SIG-M5 (cell line): ENCODE results near the gene COL23A1.

Experiments
- DNase-seq: peaks from one replicate; lab custom pipeline; 2025; lab: John Stamatoyannopoulos, UW

Gene COL23A1

DNA sequence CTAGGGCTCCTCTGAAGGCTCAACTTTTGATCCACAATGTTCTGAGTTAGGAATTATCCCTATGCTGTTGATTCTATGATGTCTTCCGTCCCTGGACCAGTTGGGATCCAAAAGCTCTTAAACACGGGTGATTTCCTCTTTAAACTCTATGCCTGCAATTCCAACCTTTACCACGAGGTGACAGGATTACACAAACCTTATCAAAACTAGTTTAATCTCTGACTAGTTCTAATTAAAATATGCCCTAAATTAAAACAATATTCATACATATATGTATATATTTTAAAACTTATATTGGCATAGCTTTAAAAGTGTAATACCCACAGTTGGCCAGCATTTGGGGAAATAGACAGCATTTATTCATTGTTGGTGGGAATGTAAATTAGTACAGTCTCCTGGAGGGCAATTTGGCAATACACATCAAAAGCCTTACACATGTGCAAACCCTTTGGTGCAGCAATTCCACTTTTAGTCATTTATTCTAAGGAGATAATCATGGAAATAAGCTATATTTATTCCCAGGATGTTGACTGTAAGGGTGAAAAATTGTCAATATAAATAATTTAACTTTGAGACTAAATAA lies 306.0 kb downstream of the COL23A1 start:
- no peak for DNase-seq

DNA sequence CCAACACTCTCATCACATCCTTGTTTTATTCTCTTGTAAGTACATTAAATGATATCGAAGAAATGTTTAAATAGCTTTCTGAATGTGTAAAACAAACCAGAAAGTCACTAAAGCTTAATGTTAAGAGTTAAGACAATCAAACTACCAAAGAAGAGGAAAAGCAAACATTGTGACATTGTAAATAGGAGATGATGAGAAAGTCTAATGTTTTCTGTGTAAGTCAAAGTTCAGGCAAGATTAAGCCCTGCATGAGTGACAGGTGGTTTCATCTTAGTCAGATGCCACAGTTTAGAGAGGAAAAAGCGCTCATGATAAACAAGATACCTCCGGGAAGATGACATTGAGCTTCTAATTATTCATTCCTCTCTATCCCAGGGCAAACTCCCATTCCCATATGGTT lies 306.7 kb downstream of the COL23A1 start:
- no peak for DNase-seq

DNA sequence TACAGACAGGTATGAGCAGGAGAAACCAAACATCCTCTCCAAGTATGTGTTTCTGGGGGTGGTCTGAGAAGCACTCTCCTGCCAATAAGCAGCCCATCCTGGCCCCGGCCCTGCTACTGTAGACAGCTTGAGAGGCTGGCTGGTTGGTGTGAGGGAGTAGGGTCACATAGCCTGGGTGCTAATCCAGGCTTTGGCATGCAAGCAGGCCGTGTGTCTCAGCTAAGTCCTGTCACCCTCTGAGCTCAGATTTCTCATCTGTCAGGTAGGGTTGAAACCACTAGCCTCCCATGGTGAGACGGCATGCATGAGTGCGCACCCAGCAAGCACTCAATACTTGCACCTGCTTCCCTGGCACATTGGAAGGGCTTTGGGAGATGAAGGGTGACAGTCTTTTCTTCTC lies 307.8 kb downstream of the COL23A1 start:
- DNase-seq = no peak

DNA sequence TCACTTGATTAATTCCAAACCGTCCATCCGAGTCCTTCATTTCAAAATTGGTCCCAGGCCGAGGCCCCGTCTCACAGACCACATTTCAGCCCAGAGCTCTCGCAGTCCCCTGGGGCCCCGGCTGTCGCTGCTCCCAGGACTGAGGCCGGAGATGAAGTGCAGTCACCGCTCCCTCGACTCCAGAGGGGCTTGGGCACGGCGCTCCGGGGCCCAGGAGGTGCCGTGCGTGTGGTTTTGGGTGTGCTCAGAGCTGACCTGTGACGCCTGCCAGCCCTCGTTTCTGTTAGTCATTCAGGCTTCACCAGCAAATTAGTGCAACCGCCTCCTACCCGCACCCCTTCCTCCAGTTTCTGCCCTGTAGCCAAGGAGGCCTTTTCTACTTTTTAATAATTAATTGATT lies 308.9 kb downstream of the COL23A1 start:
- DNase-seq = no peak

DNA sequence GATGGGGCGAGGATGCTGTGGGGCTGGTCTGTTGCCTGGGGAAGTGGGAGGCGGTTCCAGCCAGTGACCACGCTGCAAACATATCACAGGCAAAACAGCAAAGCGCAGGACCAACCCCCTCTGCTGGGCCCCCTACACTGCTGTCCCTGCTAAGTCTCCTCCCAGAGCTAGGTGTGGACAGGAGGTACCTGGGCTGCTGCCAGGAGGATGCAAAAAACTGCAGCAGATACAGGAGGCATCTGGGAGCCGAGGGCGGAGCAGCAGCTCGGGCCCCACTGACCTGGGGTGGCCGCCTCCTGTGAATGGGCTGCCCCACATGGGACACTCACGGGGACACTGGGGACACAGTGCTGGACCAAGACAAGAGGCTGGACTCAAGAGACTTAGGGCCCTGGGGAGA lies 309.6 kb downstream of the COL23A1 start:
- no peak for DNase-seq

DNA sequence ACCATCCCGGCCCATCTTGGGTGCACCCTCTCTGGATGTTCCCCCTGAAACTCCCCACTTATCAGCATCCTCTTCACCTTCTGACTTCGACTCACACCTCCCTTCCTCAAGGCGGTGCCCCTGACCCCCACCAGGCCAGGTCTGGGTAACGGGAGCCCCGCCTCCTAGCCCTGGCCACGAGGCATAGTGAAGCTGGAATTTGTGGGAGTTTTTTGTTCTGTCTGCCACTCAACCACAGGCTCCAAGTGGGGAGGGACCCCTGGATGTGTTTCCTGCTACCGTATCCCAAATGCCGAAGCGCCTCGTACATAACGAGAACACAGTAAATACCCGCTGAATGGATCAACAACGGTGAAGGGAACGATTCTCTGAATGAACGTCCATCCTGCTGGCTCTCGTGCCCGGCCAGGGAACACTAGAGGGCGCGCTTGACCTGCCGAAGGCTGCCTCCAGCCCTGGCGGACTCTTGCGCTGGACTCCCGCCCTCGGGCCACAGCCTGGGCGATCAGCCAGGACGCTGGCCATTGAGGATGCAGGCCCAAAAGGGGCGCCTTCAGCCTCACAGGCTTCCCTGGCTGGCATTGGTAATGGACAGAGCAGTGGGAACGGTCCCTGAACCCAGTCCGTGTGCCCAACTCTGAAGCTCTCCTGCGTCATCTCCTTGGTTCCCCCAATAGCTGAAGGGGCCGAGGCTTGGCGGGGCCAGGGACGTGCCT lies 310.3 kb downstream of the COL23A1 start:
- no peak for DNase-seq

DNA sequence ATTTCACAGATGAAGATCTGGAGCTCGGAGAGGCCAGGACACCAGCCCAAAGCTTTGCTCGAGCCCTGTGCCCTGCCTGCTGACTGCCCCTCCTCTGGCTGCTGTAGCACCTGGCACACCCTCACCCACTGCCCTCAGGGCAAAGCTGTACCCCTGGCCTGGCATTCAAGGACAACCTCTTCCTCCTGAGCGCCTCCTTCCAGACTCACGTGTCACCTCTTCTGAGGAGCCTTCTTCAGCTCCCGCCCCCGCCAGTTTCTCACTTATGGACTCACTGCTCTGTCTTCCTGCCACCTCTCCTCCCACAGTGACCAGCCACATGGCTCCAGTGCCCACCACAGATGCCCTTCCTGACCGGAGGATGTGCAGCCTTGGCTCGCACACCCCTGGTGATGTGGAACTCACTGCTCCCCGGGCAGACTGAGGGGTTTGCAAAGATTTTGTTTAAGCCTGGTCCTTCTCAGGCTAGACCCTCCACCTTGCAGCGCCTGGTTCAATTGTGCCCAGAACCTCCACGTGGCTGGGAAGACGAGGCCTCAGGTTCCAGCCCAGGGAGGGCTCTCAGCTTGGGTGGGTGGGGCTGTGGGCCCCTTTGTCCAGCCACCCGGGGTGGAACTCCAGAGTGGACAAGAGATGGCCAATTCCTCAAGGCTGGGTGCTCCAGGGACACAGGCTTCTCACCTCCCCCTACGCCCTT lies 311.0 kb downstream of the COL23A1 start:
- no peak for DNase-seq

DNA sequence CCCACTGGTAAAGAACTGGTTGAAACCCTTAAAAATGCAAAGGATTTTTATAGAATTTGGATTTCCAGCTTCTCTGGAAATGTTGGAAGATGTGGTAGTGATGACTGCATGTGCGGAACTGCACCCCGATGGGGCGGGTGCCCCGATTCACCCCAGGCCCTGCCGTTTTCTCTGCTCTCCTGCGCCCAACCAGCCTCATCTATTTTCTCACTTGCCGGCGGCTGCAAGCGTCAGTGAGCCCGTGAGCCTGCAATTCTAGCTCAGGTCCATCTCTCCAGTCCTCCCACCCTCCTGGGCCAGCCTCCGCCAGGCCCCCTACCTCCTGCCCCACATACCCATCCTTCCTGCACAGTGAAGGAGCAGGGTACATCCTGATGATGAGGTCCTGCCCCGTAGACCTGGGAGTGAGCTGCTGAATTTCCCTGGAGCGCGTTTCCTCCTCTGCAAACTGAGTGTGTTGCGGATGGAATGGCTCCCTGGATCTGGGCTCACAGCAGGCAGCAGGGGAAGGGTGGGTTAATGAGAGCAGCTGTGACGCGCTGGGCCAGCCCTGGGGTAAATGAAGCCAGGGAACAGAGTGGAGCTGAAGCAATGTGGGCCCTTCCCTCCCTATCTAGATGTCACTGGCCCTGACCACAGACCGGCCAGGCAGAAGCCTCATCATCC lies 311.7 kb downstream of the COL23A1 start:
- DNase-seq = no peak

DNA sequence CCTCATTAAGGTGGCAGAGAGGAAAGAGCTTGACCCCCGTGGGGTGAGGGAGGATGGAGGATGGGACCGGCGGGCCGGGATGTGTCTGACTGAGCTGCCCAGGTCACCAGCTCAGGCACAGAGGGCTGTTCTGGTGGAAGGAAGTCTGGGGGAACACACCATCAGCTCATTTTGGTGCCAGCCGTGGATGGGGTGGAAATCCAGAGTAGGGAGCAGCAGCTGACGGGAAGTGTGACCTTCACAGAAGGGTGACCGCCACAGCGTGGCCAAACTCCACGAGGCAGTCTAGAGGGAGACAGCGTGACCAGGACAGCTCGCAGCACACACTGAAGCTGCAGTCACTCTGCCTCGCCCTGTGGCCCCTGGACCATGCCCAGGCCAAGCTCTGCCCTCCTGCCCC lies 312.3 kb downstream of the COL23A1 start:
- DNase-seq = no peak

DNA sequence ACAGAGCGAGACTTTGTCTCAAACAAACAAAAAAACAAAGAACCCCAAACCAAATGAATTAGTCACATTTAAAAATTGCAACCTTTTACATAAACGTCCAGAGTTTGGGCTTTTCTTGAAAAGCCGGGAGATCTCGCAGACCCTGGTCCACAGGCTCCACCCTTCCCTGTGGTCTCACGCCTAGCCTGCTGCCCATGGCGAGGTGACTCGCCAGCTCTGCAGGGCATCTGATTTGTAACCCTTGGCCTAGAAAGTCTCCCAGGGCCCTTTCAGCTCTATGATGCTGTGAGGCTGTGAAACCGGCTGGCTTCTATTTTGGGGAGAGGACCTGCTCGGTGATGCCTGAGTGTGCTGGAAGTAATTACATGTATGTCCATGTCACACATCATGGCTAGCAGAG lies 312.8 kb downstream of the COL23A1 start:
- DNase-seq = no peak

DNA sequence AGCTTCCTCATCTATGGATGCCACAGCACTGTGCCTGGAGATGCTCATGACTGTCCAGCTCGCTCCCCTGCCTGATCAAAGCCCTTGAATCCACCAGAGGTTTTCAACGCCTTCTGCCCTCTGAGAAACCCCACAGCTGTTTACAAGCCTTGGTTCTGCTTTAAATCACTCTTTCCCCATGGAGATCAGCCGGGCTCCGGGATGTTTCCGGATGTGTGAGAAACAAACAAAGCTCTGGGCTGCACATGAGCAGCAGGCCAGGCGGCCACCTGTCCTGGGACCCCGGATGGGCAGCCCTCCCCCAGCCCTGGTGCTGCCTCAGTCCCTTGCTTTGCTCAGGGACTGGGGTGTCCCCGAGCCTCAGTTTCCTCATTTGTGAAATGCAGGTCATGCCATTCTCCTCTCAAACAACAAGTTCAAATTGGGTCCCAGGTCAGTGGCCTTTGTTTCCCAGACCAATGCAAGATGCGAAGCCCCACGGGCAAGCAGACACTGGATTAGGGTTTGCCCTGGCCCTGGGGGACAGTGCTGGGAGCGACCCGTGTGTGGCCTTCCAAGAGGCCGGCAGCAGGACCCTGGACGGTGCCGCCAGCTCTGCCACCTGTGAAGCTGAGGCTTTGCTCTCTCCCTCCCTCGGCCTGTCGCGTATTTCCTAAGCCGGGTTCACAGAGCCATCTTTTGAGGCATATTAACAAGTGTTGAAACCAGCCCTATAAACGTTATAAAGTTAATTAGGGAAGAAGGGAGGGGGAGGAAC lies 315.2 kb downstream of the COL23A1 start:
- no peak for DNase-seq

DNA sequence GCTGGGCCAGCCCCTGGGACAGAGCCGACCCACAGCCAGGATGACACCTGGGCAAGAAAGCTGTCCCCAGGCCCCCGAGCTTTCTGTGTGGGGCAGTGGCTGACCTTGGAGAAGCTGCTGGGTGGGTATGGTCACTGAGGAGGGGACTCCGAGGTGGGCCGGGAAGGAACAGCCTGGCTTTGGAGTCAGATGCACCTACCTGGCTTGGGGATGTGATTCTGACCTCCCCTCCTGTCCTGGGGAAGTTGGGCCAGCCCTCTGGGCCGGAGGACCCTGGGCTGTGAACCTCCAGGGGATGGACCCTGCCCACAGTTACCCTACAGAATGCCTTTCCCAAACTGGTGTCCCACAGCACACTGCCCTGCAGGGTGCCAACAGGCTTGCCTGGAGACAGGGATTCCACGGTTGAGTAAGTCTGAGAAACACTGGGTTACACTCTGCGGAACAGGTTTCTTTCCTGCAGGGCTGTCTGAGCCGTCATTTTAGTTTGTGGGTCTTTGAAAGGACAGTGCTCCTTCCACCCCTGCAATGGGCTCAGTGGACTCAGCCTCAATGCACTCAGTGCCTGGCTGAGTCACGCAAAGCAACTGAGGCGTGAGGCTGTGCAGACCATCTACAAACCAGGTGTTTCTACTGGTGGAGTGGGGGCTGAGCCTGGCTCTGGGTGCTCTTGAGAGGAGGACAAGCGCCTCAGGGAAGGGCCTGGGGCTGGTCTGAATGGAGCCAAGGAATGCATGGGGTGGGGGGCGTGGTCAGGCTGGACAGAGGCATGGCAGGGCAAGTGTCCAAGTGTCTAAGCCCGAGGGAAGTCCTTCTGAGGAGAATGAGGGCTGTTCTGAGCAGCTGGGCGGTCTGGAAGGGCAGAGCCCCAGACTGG lies 316.3 kb downstream of the COL23A1 start:
- DNase-seq = no peak

DNA sequence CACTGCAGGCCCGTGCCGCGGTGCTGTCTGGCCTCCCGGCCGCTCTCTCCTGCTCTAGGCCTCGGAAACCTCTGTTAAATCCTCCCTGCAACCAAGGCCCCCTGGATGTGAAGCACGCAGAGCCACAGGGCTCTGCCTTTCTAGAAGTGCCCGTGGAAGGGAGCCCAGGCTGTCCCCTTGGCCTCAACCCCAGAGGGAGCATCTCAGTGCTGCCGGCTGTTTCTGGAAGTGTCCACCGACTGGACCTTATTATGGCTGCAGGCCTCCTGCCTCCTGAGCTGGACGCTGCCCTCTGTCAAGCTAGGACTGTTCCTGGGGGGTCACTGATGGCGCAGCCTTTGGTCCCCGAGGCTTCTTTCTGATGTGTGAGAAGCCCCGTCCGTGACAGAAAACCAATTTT lies 317.2 kb downstream of the COL23A1 start:
- no peak for DNase-seq

DNA sequence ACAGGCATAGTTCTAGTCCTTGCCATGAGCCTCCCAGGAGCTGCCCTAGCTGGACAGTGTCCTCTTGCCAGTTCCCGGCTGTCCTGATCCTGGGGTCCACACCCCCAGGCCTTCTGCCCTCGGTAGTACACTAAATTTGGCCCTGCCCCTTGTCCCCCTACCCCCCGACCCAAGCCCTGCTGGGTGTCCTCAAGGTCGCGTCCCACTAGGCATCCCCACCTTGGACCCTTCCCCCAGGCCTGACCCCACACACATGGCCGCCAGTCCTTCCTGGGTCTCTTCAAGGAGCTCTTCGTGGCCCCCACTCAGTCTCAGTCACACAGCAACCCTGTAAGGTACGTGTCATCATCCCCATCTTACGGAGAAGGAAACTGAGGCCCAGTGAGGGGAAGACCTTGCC lies 317.6 kb downstream of the COL23A1 start:
- no peak for DNase-seq

DNA sequence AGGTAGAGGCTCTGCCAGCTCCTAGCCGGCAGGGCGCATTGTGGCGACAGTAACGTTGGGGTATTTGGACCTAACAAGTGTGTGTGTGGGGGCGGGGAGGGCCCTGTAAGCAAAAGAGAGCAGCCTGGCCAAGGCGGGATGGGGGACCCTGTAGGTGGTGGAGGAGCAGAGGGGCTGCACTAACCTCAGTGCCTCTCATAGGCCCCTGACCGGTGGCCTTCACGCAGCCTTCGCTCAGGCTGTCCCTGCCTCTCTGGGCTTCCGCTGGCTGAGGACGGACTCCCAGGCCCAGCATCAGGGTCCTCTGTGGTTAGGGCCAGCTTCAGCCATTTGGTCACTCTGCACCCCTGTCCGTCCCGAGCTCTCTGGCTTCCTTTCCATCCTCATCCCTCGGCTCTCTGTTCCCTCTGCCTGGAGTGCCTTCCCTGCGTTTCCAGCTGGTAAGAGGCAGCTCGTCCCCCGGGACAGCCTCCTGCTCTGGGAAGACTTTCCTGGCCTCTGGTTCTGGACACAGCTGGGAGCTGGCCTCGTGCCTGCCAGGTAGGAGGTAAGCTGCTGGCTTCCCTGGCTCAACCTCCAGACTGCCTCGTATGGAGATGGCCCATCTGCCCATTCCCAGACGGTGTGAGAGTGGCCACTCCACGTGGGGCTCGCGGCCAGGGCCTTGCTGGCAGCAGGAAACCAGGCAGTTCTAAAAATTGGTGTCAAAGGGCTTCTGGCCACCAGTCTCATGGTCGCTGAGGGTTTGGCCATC lies 318.3 kb downstream of the COL23A1 start:
- DNase-seq = no peak

DNA sequence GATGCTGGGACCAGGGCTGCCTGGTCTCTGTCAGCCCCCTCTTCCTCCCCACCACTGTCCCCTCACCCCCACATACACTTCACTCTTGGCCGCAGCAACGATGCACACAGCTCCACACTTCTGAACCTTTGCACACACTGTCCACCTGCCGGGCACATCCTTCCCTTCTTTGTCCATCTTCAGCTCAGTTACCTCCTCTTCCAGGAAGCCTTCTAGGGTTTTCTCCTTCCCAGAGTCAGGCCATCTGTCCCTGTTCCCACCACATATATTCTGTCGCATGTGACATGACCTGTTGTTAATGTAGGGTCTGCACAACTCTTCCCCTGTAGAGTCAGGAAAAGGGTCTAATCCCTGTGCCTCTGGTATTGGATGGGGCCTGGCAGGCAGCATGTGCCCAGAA lies 319.0 kb downstream of the COL23A1 start:
- DNase-seq = no peak

DNA sequence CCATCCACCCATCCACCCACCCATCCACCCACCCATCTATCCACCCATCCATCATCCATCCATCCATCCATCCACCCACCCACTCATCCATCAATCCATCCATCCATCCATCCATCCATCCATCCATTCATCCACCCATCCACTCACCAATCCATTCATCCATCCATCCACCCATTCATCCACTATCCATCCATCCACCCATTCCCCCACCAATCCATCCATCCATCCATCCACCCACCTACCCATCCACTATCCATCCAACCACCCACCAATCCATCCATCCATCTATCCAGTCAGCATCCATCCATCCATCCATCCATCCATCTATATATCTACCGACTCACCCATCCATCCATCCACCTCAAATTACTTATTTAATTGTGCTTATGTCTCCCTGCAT lies 320.7 kb downstream of the COL23A1 start:
- no peak for DNase-seq

DNA sequence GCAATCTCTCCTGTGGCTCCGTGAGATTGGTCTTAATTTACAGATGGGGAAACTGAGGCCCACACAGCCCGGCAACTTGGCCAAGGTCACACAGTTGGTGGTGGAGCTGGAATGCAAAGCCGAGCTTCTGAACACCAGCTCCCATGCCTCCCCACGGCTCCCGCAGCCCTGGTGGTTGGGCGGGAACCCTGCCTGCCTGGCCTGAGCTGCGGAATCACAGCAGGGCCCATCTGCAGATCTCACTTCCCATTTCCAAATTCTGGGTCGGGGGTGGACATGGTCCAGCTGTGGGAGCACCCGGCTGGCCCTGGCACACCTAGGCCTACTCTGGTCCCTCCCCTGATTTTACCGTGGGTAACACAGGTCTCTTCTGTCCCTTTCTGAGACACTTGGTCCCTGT lies 322.3 kb downstream of the COL23A1 start:
- DNase-seq = no peak

DNA sequence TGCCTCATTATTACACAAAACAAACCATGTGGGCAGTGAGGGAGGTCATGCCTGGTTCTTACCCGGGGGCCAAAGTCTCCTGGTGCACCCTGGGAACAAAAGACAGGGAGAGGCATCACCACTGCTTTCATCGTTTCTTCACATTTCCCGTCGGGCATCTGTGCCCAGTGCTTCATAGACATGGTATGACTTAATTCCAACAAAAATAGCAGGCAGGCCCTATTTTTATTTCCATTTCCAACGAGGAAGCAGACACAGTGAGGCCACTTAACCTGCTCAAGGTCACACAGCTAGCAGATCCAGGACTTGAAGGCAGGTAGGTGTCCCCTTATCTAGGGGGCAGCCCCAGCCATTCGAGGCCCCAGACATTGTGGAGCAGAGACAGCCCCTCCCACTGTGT lies 322.9 kb downstream of the COL23A1 start:
- no peak for DNase-seq

DNA sequence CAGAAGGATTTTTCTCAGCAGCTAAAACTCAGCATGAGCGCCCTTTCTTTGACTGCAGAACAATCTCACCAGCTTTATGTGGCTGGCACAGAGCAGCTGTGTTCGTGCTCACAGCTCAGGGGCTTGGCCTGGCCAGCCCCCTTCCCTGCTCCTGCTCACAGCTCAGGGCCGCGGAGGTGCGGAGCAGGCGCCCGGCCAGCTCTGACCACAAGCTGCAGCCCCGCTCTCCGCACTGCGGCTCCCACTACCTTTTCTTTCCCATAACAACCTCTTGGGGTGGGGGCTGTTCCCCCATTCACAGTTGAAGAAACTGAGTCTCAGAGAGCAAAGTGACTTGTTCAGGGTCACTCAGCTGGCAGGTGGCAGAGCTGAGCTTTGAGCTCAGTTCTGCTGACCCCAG lies 323.6 kb downstream of the COL23A1 start:
- DNase-seq = no peak

DNA sequence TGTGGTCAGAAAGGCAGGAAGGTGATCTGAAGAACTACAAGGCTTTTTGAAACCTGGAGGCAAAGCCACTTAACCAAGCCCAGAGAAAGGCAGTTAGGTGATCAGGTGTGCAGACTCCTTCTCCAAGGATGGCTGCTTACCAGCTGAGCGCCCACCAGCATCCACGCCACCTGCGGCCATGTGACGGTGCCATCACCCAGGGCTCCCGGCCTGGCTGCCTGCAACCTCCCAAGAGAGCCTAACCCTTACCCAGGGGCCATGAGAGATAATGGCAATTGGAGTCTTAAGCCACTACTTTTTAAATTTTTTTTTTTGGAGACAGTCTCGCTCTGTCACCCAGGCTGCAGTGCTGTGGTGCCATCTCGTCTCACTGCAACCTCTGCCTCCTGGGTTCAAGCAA lies 324.4 kb downstream of the COL23A1 start:
- DNase-seq = no peak
